HEK293T (cell line): ENCODE data around the gene COLEC11.
"Not testable (repeated sequence)": the region's sequence is repeated elsewhere in the genome, so short reads cannot be mapped to it uniquely, and the experiment has no call there.

Experiments
- CTCF ChIA-PET: fragments of 350-600 bp; formaldehyde crosslinking; extraction: SDS; loops from one replicate; lab custom pipeline; 2021; ENCODE audit warnings: antibody characterized with exemption, inconsistent platforms; lab: Yijun Ruan, JAX
- POLR2A ChIA-PET: fragments of 350-600 bp; formaldehyde crosslinking; extraction: SDS; loops from one replicate; lab custom pipeline; 2020; ENCODE audit warnings: antibody characterized with exemption, inconsistent platforms; lab: Yijun Ruan, JAX
- DNase-seq: peaks from one replicate; pipeline ENCODE4 v3.0.0; 2012; ENCODE audit warnings: mixed read lengths; ENCODE audit errors: extremely low spot score
- ARNT ChIP-seq: fragments of 450-650 bp; IDR thresholded peaks from 2 replicates; pipeline ENCODE4 v1.6.1; 2017; ENCODE audit warnings: mild to moderate bottlenecking
- BHLHE40 ChIP-seq: fragments of 450-650 bp; IDR thresholded peaks from 2 replicates; pipeline ENCODE4 v1.6.1; 2016; ENCODE audit warnings: mild to moderate bottlenecking, moderate library complexity, borderline replicate concordance
- CTBP1 ChIP-seq: fragments of 450-650 bp; IDR thresholded peaks from 2 replicates; pipeline ENCODE4 v1.6.1; 2016; ENCODE audit warnings: borderline replicate concordance
- ELF4 ChIP-seq: fragments of 450-650 bp; IDR thresholded peaks from 2 replicates; pipeline ENCODE4 v1.6.1; 2017; ENCODE audit warnings: antibody characterized with exemption
- FOXA1 ChIP-seq: fragments of 450-650 bp; IDR thresholded peaks from 2 replicates; pipeline ENCODE4 v1.6.1; 2016; ENCODE audit warnings: mild to moderate bottlenecking
- FOXK2 ChIP-seq: fragments of 450-650 bp; IDR thresholded peaks from 2 replicates; pipeline ENCODE4 v1.6.1; 2016; ENCODE audit warnings: mild to moderate bottlenecking
- FOXM1 ChIP-seq: fragments of 450-650 bp; IDR thresholded peaks from 2 replicates; pipeline ENCODE4 v1.6.1; 2017; ENCODE audit warnings: mild to moderate bottlenecking, borderline replicate concordance
- HDGF ChIP-seq: fragments of 450-650 bp; IDR thresholded peaks from 2 replicates; pipeline ENCODE4 v1.6.1; 2017; ENCODE audit warnings: antibody characterized with exemption, borderline replicate concordance
- L3MBTL2 ChIP-seq: fragments of 450-650 bp; conservative IDR thresholded peaks from 2 replicates; pipeline ENCODE4 v1.6.1; 2016; ENCODE audit warnings: mild to moderate bottlenecking
- LEF1 ChIP-seq: fragments of 450-650 bp; IDR thresholded peaks from 2 replicates; pipeline ENCODE4 v1.6.1; 2017; ENCODE audit warnings: mild to moderate bottlenecking, borderline replicate concordance
- NFRKB ChIP-seq: fragments of 450-650 bp; IDR thresholded peaks from 2 replicates; pipeline ENCODE4 v1.6.1; 2016; ENCODE audit warnings: mild to moderate bottlenecking, moderate library complexity
- SP1 ChIP-seq: fragments of 450-650 bp; IDR thresholded peaks from 2 replicates; pipeline ENCODE4 v1.6.1; 2017
- SUZ12 ChIP-seq: fragments of 450-650 bp; IDR thresholded peaks from 2 replicates; pipeline ENCODE4 v1.6.1; 2016; ENCODE audit warnings: mild to moderate bottlenecking
- TARDBP ChIP-seq: fragments of 450-650 bp; IDR thresholded peaks from 2 replicates; pipeline ENCODE4 v1.6.1; 2016
- ZNF384 ChIP-seq: fragments of 450-650 bp; IDR thresholded peaks from 2 replicates; pipeline ENCODE4 v1.6.1; 2016
- TF ChIP-seq, protein P1 (sequence below): fragments of 450-650 bp; IDR thresholded peaks from 2 replicates; pipeline ENCODE4 v1.6.1; 2016

The COLEC11 gene

DNA sequence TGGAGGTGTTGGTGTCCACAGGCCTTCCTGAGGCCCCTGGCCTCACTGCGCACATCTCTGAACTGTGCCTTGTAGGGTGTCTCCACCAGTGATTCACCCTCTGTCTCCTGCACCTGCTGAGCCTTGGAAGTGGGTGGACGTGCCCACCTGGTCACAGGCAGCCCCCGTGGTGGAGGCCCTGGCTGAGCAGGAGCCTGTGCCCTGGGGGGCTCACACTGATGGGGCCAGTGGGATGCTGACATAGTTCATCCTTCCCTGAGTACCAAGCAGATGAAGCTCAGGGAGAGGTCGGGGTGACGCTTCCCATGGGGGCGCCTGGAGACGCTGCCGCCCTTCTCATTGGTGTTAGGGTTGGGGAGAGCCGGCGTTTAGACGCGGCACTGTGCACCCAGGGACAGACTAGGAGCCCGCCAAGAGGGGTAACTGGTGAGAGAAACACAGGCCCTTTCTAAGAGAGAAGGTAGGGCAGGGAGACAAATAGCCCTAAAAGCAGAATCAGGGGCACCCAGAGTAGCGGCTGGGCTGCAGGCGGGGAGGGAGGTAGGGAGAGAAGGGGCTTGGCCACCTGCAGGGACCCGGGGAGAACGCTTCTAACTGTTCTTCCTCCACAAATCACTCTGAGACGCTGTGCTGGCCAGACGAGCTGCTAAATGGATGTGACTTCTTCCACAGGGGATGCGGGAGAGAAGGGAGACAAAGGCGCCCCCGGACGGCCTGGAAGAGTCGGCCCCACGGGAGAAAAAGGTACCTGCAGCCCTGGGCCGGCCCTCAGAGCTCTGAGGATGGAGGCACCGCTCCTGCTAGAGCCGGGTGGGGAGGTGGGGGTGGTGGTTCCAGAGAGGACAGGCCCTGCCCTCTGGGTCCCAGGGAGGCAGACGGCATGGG is 18.0 kb downstream of the COLEC11 start:
- ChIA-PET CTCF (no interaction called here), POLR2A (no interaction called here)
- TF ChIP-seq ZNF384 (no peak), FOXA1 (no peak)
- DNase-seq, result no peak

DNA sequence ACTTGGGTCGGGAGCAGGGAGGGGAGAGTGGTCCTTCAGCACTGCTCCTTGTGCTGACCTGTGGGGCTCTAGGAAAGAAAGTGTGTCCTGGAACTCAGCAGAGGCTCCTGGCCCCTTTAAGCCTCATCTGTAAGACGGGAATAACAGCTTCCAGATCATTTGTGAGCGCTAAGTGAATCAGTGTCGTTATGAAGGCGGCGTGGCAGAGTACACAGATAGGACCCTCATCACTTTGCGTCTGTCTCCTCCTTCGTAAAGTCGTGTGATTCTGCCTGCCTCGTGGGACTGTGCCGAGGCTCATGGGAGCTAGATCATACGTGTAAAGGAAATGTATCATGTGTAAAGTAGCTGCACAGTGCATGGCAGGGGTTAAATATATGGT is 18.6 kb downstream of the COLEC11 start:
- CTCF ChIA-PET, result no interaction called here
- POLR2A ChIA-PET, result no interaction called here
- no peak for DNase-seq
- TF ChIP-seq TARDBP, result no peak
- no peak for TF ChIP-seq ZNF384
- no peak for TF ChIP-seq ELF4
- no peak for TF ChIP-seq L3MBTL2
- TF ChIP-seq, protein P1, sequence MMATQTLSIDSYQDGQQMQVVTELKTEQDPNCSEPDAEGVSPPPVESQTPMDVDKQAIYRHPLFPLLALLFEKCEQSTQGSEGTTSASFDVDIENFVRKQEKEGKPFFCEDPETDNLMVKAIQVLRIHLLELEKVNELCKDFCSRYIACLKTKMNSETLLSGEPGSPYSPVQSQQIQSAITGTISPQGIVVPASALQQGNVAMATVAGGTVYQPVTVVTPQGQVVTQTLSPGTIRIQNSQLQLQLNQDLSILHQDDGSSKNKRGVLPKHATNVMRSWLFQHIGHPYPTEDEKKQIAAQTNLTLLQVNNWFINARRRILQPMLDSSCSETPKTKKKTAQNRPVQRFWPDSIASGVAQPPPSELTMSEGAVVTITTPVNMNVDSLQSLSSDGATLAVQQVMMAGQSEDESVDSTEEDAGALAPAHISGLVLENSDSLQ, result no peak
- no peak for TF ChIP-seq ARNT
- no peak for TF ChIP-seq SUZ12
- no peak for TF ChIP-seq HDGF
- TF ChIP-seq FOXK2, result no peak
- TF ChIP-seq FOXM1, result no peak
- no peak for TF ChIP-seq NFRKB
- no peak for TF ChIP-seq FOXA1
- TF ChIP-seq BHLHE40, result no peak
- TF ChIP-seq SP1, result no peak
- no peak for TF ChIP-seq CTBP1
- TF ChIP-seq LEF1, result no peak

DNA sequence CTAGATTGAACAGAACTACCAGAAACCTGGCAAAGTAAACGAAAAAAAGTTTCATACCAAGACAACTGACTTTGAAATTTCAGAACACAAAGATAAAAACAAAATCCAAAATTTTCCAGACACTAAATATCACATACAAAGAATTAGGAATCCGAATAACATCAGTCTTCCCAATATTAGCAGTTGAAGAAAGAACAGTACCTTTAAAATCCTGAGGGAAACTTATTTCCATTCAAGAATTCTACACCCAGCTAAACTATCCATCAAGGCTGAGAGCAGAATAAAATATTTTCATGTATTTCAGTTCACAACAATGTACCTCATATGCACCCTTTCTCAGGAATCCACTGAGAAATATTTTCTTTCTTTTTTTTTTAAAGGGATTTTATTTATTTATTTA is 19.8 kb downstream of the COLEC11 start:
- POLR2A ChIA-PET, DNase-seq, CTCF ChIA-PET: not testable (repeated sequence)

DNA sequence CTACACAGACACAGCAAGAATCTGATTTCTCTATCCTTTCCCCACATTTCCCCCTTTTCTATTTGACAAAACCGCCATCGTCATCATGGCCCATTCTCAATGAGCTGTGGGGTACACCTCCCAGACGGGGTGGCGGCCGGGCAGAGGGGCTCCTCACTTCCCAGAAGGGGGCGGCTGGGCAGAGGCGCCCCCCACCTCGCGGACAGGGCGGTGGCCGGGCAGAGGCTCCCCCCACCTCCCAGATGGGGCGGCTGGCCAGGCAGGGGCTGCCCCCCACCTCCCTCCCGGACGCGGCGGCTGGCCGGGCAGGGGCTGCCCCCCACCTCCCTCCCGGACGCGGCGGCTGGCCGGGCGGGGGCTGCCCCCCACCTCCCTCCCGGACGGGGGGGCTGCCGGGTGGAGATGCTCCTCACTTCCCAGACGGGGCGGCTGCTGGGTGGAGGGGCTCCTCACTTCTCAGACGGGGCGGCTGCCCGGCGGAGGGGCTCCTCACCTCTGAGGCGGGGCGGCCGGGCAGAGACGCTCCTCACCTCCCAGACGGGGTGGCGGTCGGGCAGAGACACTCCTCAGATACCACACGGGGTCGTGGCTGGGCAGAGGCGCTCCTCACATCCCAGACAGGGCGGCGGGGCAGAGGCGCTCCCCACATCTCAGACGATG is 20.8 kb downstream of the COLEC11 start:
- DNase-seq, CTCF ChIA-PET, POLR2A ChIA-PET: not testable (repeated sequence)

DNA sequence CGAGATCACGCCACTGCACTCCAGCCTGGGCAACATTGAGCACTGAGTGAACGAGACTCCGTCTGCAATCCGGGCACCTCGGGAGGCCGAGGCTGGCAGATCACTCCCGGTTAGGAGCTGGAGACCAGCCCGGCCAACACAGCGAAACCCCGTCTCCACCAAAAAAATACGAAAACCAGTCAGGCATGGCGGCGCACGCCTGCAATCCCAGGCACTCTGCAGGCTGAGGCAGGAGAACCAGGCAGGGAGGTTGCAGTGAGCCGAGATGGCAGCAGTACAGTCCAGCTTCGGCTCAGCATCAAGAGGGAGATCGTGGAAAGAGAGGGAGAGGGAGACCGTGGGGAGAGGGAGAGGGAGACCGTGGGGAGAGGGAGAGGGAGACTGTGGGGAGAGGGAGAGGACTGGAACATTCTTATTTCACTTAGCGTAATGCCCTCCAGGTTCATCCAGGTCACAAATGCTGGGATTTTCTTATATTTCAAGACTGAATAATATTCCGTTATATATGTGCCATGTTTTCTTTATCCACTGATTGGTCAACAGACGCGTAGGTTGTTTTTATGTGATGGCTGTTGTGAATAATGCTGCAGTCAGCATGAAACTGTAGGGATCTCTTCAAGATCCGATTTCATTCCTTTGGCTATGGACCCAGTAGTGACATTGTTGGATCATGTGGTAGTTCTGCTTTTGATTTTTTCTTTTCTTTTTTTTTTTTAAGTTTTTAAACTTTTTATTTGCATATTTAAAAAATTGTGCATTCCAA is 21.7 kb downstream of the COLEC11 start:
- POLR2A ChIA-PET, CTCF ChIA-PET, DNase-seq: not testable (repeated sequence)

DNA sequence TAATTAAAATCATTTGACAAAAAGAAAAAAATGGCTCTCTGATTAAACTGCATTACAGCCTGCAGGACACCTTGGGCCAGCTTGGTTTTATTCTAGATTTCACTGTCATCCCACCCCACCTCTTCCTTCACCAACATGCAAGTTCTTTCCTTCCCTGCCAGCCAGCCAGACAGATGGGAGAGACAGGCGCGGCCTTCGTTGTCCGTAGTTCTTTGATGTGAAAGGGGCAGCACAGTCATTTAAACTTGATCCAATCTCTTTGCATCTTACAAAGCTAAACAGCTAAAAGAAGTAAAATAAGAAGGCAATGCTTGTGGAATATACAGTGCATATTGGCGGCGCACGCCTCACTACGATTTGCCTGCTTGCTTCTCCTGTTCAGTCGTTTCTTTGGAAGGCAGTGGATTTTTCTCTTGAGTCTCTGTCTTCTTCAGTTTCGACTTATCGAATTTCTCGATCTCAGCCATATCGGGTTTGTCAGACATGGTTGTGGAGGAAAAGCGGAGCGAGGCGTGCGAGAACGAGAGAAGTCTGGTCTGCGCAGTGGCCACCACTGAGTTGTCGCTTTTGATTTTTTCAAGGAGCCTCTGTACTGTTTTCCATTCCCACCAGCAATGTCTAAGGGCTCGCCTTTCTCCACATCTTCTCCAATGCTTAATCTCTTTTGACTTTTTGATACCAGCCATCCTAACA is 22.4 kb downstream of the COLEC11 start:
- no peak for DNase-seq
- TF ChIP-seq FOXA1, result no peak
- TF ChIP-seq, protein P1, result no peak
- no peak for TF ChIP-seq ELF4
- TF ChIP-seq SUZ12, result no peak
- no peak for TF ChIP-seq ARNT
- no peak for TF ChIP-seq CTBP1
- TF ChIP-seq LEF1, result no peak
- no peak for TF ChIP-seq TARDBP
- TF ChIP-seq BHLHE40, result no peak
- no peak for TF ChIP-seq ZNF384
- no peak for TF ChIP-seq SP1
- no peak for TF ChIP-seq NFRKB
- TF ChIP-seq FOXK2, result no peak
- ChIA-PET CTCF (no interaction called here), POLR2A (no interaction called here)

DNA sequence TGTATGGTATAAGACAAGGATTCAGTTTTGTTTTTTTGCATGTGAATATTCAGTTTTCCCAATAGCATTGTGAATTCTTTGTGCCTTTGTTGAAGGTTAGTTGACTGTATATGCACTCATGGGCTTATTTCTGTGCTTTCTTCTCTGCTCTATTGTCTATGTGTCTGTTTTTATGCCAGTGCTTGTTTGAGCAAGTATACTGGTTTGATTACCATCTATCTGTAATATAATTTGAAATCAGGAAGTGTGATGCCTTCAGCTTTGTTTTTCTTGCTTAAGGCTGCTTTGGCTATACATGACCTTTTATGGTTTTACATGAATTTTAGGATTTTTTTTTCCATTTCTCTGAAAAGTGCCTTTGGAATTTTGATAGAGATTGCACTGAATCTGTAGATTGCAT is 23.5 kb downstream of the COLEC11 start:
- TF ChIP-seq CTBP1 (no peak), L3MBTL2 (no peak), SUZ12 (no peak), ZNF384 (no peak), LEF1 (no peak), NFRKB (no peak), FOXK2 (no peak), FOXM1 (no peak), SP1 (no peak), ARNT (no peak), TARDBP (no peak), HDGF (no peak)
- TF ChIP-seq, protein P1, result no peak
- CTCF ChIA-PET, result no interaction called here
- POLR2A ChIA-PET, result no interaction called here
- DNase-seq, result no peak
